GM10266 (cell line): Measurements from ENCODE around the gene TANC1.

Source experiments
- DNase-seq: peaks from one replicate; pipeline ENCODE4 v3.0.0; 2012; ENCODE audit errors: extremely low spot score
- CTCF ChIP-seq: IDR thresholded peaks from 2 replicates; pipeline ENCODE4 v1.5.1; 2012; ENCODE audit warnings: mild to moderate bottlenecking, low read depth; ENCODE audit not compliant: control insufficient read depth, insufficient read depth; ENCODE audit errors: missing control alignments

Gene TANC1

GRCh38 chr2:159266554-159266953, 298.1 kb downstream of the TANC1 start:
- no peak for TF ChIP-seq CTCF
- no peak for DNase-seq

- no peak for DNase-seq
- TF ChIP-seq CTCF = no peak
These were observed 299.5 kb downstream of the TANC1 start for GRCh38 chr2:159267921-159268320.

DNA sequence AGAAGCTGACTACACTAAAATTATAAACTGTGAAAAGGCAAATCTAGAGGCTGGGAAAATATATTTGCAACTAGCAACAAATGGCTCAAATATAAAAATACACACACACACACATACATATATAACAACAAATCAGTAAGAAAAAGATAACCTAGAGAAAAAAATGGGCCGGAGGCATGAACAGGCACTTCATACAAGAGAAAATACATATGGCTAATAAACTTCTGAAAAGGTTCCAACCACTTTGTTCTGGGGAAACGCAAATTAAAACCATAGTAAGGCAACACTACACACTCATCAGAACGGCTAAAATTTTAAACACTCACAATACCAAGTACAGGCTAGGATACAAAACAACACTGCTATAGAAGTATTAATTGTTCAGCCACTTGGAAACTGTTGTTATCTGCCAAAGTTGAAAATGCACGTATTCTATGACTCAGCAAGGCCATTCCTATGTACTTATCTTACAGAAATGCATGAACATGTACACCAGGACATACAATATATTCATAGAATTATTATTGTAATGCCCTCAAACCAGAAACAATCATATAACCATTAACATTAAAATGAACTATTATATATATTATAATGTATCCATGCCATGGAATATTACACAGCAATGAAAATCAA, 302.4 kb downstream of the TANC1 start:
- no peak for DNase-seq
- no peak for TF ChIP-seq CTCF

DNA sequence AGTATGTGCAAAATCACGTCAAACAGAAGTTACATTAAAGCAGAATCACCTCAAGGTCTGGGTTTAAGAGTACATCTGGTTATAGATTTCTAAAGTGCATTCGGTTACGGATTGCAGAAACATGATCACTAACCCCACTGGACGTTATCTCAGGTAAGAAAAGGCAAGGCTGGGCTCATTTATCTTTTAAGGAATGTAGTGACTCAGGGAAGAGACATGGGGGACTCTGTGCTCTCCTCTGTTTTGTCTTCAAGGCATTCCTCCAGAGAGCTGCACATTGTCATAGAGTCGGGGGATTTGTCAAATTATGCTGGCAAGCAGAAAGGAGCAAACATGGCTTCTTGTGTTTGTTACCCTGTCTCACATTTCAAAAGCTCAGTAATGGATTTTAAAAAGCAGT, 303.7 kb downstream of the TANC1 start:
- DNase-seq = no peak
- no peak for TF ChIP-seq CTCF

GRCh38 chr2:159275111-159275510, 306.7 kb downstream of the TANC1 start:
- TF ChIP-seq CTCF = no peak
- DNase-seq = no peak

- no peak for TF ChIP-seq CTCF
- no peak for DNase-seq
These were observed 311.3 kb downstream of the TANC1 start for GRCh38 chr2:159279700-159280099.

- TF ChIP-seq CTCF = no peak
These were observed 312.6 kb downstream of the TANC1 start for GRCh38 chr2:159281002-159281401.

More at GRCh38 chr2:159281002-159281401, 312.6 kb downstream of the TANC1 start:
- DNase-seq = no peak
